DOHH2 (cell line): ENCODE results near the gene PARD6B.
"Not testable (repeated sequence)": the region's sequence is repeated elsewhere in the genome, so short reads cannot be mapped to it uniquely, and the experiment has no call there.

ENCODE experiments used
- CTCF ChIP-seq: fragments of 200-600 bp; sonication (generic); IDR thresholded peaks from one replicate; pipeline ENCODE4 v1.5.1; 2014; ENCODE audit warnings: antibody characterized with exemption, mild to moderate bottlenecking, low read depth, low read length; ENCODE audit not compliant: poor library complexity, severe bottlenecking
- EZH2phosphoT487 ChIP-seq: fragments of 200-600 bp; sonication (generic); IDR thresholded peaks from 2 replicates; pipeline ENCODE4 v1.6.1; 2017; ENCODE audit warnings: borderline replicate concordance, mild to moderate bottlenecking, antibody characterized with exemption, low read length, moderate library complexity, mixed read lengths

GRCh38 chr20:50771419-50772080 is 40.2 kb downstream of the PARD6B start:
- not testable (repeated sequence) for TF ChIP-seq CTCF, EZH2phosphoT487
